Stimulated activated naive CD4-positive, alpha-beta T cell treated with Interleukin-2 at 50 U/mL for 16 hours (primary cell): ENCODE data around the gene IRX2.

Experiments
- DNase-seq: peaks from one replicate; lab custom pipeline; 2025; lab: John Stamatoyannopoulos, UW

The IRX2 gene

GRCh38 chr5:2741956-2742355 is 9.5 kb downstream of the IRX2 start:
- DNase-seq, result no peak

- no peak for DNase-seq
These were observed 10.5 kb downstream of the IRX2 start for GRCh38 chr5:2740876-2741555.

GRCh38 chr5:2740051-2740875 is 11.2 kb downstream of the IRX2 start:
- DNase-seq, result no peak

GRCh38 chr5:2739360-2740050 is 12.0 kb downstream of the IRX2 start:
- no peak for DNase-seq

- DNase-seq, result no peak
These were observed 12.6 kb downstream of the IRX2 start for GRCh38 chr5:2738700-2739359.

GRCh38 chr5:2738156-2738699 is 13.2 kb downstream of the IRX2 start:
- no peak for DNase-seq

- no peak for DNase-seq
These were observed 14.0 kb downstream of the IRX2 start for GRCh38 chr5:2737273-2738155.

- no peak for DNase-seq
These were observed 14.6 kb downstream of the IRX2 start for GRCh38 chr5:2736872-2737271.

- DNase-seq, result no peak
These were observed 15.5 kb downstream of the IRX2 start for GRCh38 chr5:2735996-2736395.

GRCh38 chr5:2732850-2733249 is 18.6 kb downstream of the IRX2 start:
- no peak for DNase-seq

- DNase-seq, result no peak
These were observed 19.5 kb downstream of the IRX2 start for GRCh38 chr5:2732004-2732403.

GRCh38 chr5:2729189-2729588 is 22.3 kb downstream of the IRX2 start:
- DNase-seq, result no peak

- DNase-seq, result no peak
These were observed 23.9 kb downstream of the IRX2 start for GRCh38 chr5:2727550-2727949.

- no peak for DNase-seq
These were observed 25.3 kb downstream of the IRX2 start for GRCh38 chr5:2725980-2726765.

GRCh38 chr5:2724831-2725230 is 26.6 kb downstream of the IRX2 start:
- DNase-seq, result no peak

GRCh38 chr5:2724031-2724581 is 27.4 kb downstream of the IRX2 start:
- DNase-seq, result no peak

GRCh38 chr5:2722901-2723300 is 28.6 kb downstream of the IRX2 start:
- no peak for DNase-seq

GRCh38 chr5:2721385-2722138 is 29.9 kb downstream of the IRX2 start:
- DNase-seq, result no peak

- DNase-seq, result no peak
These were observed 32.1 kb downstream of the IRX2 start for GRCh38 chr5:2719332-2719731.
